SU-DHL-6 (cell line): Measurements from ENCODE around the gene PHF11.

ENCODE experiments used
- H2AFZ ChIP-seq: fragments of 200-600 bp; sonication (generic); 2 replicates; pipeline ENCODE4 v1.6.1; 2014; ENCODE audit warnings: low read depth, mild to moderate bottlenecking, moderate library complexity, mixed read lengths, antibody characterized with exemption, low read length; ENCODE audit not compliant: severe bottlenecking
- H3F3A ChIP-seq: fragments of 200-600 bp; shearing (Covaris generic); 2 replicates; pipeline ENCODE4 v1.6.0; 2016; ENCODE audit warnings: antibody characterized with exemption, mild to moderate bottlenecking; ENCODE audit not compliant: insufficient read depth
- H3K27ac ChIP-seq: fragments of 200-600 bp; sonication (generic); 2 replicates; pipeline ENCODE4 v1.5.1; 2016; ENCODE audit warnings: low read depth, mild to moderate bottlenecking, low read length, moderate library complexity, mixed read lengths
- H3K27me3 ChIP-seq: fragments of 200-600 bp; sonication (generic), shearing (Covaris generic); 2 replicates; pipeline ENCODE4 v1.6.0; 2014; ENCODE audit warnings: mild to moderate bottlenecking, low read length
- H3K36me3 ChIP-seq: fragments of 200-600 bp; sonication (generic); 2 replicates; pipeline ENCODE4 v1.6.1; 2014; ENCODE audit warnings: mild to moderate bottlenecking, low read length, mixed read lengths
- H3K4me2 ChIP-seq: fragments of 300-600, 200-600 bp; shearing (Covaris generic), sonication (generic); 2 replicates; pipeline ENCODE4 v1.6.0; 2014; ENCODE audit warnings: low read length, low read depth, mild to moderate bottlenecking; ENCODE audit not compliant: poor library complexity, severe bottlenecking
- H3K4me3 ChIP-seq: fragments of 200-600 bp; sonication (generic); 2 replicates; pipeline ENCODE4 v1.5.1; 2014; ENCODE audit warnings: antibody characterized with exemption, low read length, mild to moderate bottlenecking, mixed read lengths; ENCODE audit not compliant: insufficient read depth, poor library complexity, severe bottlenecking
- H3K79me2 ChIP-seq: fragments of 200-600 bp; sonication (generic); 2 replicates; pipeline ENCODE4 v1.6.1; 2014; ENCODE audit warnings: mild to moderate bottlenecking, low read length, moderate library complexity; ENCODE audit not compliant: insufficient read depth
- H3K9ac ChIP-seq: fragments of 200-600 bp; sonication (generic); 2 replicates; pipeline ENCODE4 v1.7.0; 2014; ENCODE audit warnings: mild to moderate bottlenecking, low read length
- H3K9me2 ChIP-seq: fragments of 200-600 bp; sonication (generic); replicated peaks from 2 replicates; pipeline ENCODE4 v1.6.1; 2014; ENCODE audit warnings: low read length; ENCODE audit not compliant: insufficient read depth
- H3K9me3 ChIP-seq: fragments of 200-600 bp; sonication (generic); 2 replicates; pipeline ENCODE4 v1.6.1; 2014; ENCODE audit warnings: low read length, mixed read lengths; ENCODE audit not compliant: insufficient read depth
- H4K20me1 ChIP-seq: fragments of 200-600 bp; sonication (generic); 2 replicates; pipeline ENCODE4 v1.6.1; 2014; ENCODE audit warnings: low read depth, mild to moderate bottlenecking, antibody characterized with exemption, low read length, moderate library complexity, mixed read lengths
- CTCF ChIP-seq: fragments of 200-600 bp; sonication (generic); IDR thresholded peaks from one replicate; pipeline ENCODE4 v1.5.1; 2017; ENCODE audit warnings: antibody characterized with exemption, mild to moderate bottlenecking, low read length, moderate library complexity; ENCODE audit not compliant: insufficient read depth, poor library complexity, severe bottlenecking
- EZH2phosphoT487 ChIP-seq: fragments of 200-600 bp; sonication (generic), shearing (Covaris generic); conservative IDR thresholded peaks from 2 replicates; pipeline ENCODE4 v1.6.1; 2018; ENCODE audit warnings: mild to moderate bottlenecking, antibody characterized with exemption, low read length, moderate library complexity, mixed read lengths

The PHF11 gene

GRCh38 chr13:49502954-49503353, 7.2 kb downstream of the PHF11 start:
- Histone ChIP-seq H3F3A (peaks cover 17% of the 10 kb centered on the region), H3K27me3 (no peaks in the 10 kb centered on the region), H3K9me3 (no peaks in the 10 kb centered on the region), H3K4me3 (no peak overlapping the region), H3K9ac (no peak overlapping the region), H3K9me2 (no peaks in the 10 kb centered on the region), H3K79me2 (no peaks in the 10 kb centered on the region), H3K27ac (no peak overlapping the region), H3K36me3 (peaks cover 3% of the 10 kb centered on the region; the same call in 1 of the 2 replicates), H4K20me1 (no peaks in the 10 kb centered on the region), H3K4me2 (no peak overlapping the region), H2AFZ (no peak overlapping the region)
- no peak for TF ChIP-seq EZH2phosphoT487
- TF ChIP-seq CTCF = no peak

GRCh38 chr13:49503951-49504350, 8.2 kb downstream of the PHF11 start:
- no peaks in the 10 kb centered on the region for H3K9me3 ChIP-seq
- H2AFZ ChIP-seq = no peak overlapping the region
- H3K27me3 ChIP-seq = no peaks in the 10 kb centered on the region
- TF ChIP-seq EZH2phosphoT487 (no peak), CTCF (no peak)
- H3K36me3 ChIP-seq = peaks cover 3% of the 10 kb centered on the region; the same call in 1 of the 2 replicates
- H3K9ac ChIP-seq = no peak overlapping the region
- H3K27ac ChIP-seq = no peak overlapping the region
- no peaks in the 10 kb centered on the region for H3K79me2 ChIP-seq
- no peak overlapping the region for H3K4me3 ChIP-seq
- H4K20me1 ChIP-seq = no peaks in the 10 kb centered on the region
- no peaks in the 10 kb centered on the region for H3K9me2 ChIP-seq
- no peak overlapping the region for H3K4me2 ChIP-seq
- H3F3A ChIP-seq = peaks cover 9% of the 10 kb centered on the region

- no peak for TF ChIP-seq EZH2phosphoT487
- no peak for TF ChIP-seq CTCF
- no peaks in the 10 kb centered on the region for H3K27me3 ChIP-seq
- H2AFZ ChIP-seq = no peak overlapping the region
- H3K27ac ChIP-seq = no peak overlapping the region
- no peak overlapping the region for H3K9ac ChIP-seq
- no peaks in the 10 kb centered on the region for H3K9me2 ChIP-seq
- H3K4me3 ChIP-seq = no peak overlapping the region
- H4K20me1 ChIP-seq = no peaks in the 10 kb centered on the region
- no peaks in the 10 kb centered on the region for H3K9me3 ChIP-seq
- peaks cover 3% of the 10 kb centered on the region; the same call in 1 of the 2 replicates for H3F3A ChIP-seq
- H3K79me2 ChIP-seq = no peaks in the 10 kb centered on the region
- H3K36me3 ChIP-seq = peaks cover 6% of the 10 kb centered on the region; the same call in 1 of the 2 replicates
- H3K4me2 ChIP-seq = no peak overlapping the region
These were observed 16.8 kb downstream of the PHF11 start for GRCh38 chr13:49512578-49512977.
